Lung microvascular endothelial cell (primary cell): ENCODE results near the gene ELP5. TPM values are rescaled to one million over a fixed set of nuclear protein-coding genes. Genes with fewer than 3 reads are reported as not detected.

Experiments
- total RNA-seq: library from RNA; depleted of rRNA; stranded (reverse); fragments of >200 nt; gene quantifications from 2 replicates; pipeline ENCODE4 v1.2.1, GENCODE V29; 2014

ELP5 gene
- total RNA-seq, 1 donor from 2014 or later, result 32.7 TPM

Other genes with a start within 250 kb of the ELP5 start
- 34.2 and 60.7 TPM in 2 replicates for gene RNASEK, start 239.6 kb upstream of the ELP5 start, total RNA-seq
- gene BCL6B, start 229.2 kb upstream of the ELP5 start, total RNA-seq, result 54.5 and 59.9 TPM in 2 replicates
- 1.3 and 2.4 TPM in 2 replicates for gene SLC16A13, start 216.2 kb upstream of the ELP5 start, total RNA-seq
- 0.22 and 1.2 TPM in 2 replicates for gene SLC16A11, start 208.1 kb upstream of the ELP5 start, total RNA-seq
- 0.99 and 1.7 TPM in 2 replicates for gene CLEC10A, start 172.0 kb upstream of the ELP5 start, total RNA-seq
- not detected in 2 replicates for gene ASGR2, start 137.4 kb upstream of the ELP5 start, total RNA-seq
- 14.4 and 28.8 TPM in 2 replicates for gene ASGR1, start 72.8 kb upstream of the ELP5 start, total RNA-seq
- 5.4 and 9.1 TPM in 2 replicates for gene DLG4, start 32.4 kb upstream of the ELP5 start, total RNA-seq
- 205 and 242 TPM in 2 replicates for gene ACADVL, start 32.3 kb upstream of the ELP5 start, total RNA-seq
- 25.1 and 31.9 TPM in 2 replicates for gene DVL2, start 17.7 kb upstream of the ELP5 start, total RNA-seq
- 30.9 and 38.5 TPM in 2 replicates for gene PHF23, start 12.8 kb upstream of the ELP5 start, total RNA-seq
- gene GABARAP, start 9.8 kb upstream of the ELP5 start, total RNA-seq, result 124 and 130 TPM in 2 replicates
- gene CTDNEP1, start 481 bp upstream of the ELP5 start, total RNA-seq, result 22.4 and 25.2 TPM in 2 replicates
- 0.99 and 7.0 TPM in 2 replicates for gene CLDN7, start 10.3 kb downstream of the ELP5 start, total RNA-seq
- gene SLC2A4, start 29.5 kb downstream of the ELP5 start, total RNA-seq, result 0.22 and 0.60 TPM in 2 replicates
- under 0.01 TPM in 2 replicates for gene YBX2, start 42.4 kb downstream of the ELP5 start, total RNA-seq
- gene EIF5A, start 55.4 kb downstream of the ELP5 start, total RNA-seq, result 385 and 487 TPM in 2 replicates
- gene GPS2, start 63.1 kb downstream of the ELP5 start, total RNA-seq, result 22.9 and 33.5 TPM in 2 replicates
- 7.4 and 13.1 TPM in 2 replicates for gene NEURL4, start 77.1 kb downstream of the ELP5 start, total RNA-seq
- gene ACAP1, start 84.3 kb downstream of the ELP5 start, total RNA-seq, result 0.40 and 0.44 TPM in 2 replicates
- gene KCTD11, start 99.9 kb downstream of the ELP5 start, total RNA-seq, result 2.4 and 3.8 TPM in 2 replicates
- gene TMEM95, start 102.9 kb downstream of the ELP5 start, total RNA-seq, result not detected in 2 replicates
- gene TNK1, start 128.9 kb downstream of the ELP5 start, total RNA-seq, result 1.5 and 1.8 TPM in 2 replicates
- 15.0 and 19.4 TPM in 2 replicates for gene PLSCR3, start 142.3 kb downstream of the ELP5 start, total RNA-seq
- gene TMEM256, start 151.9 kb downstream of the ELP5 start, total RNA-seq, result 141 and 232 TPM in 2 replicates
- 1.2 and 1.3 TPM in 2 replicates for gene NLGN2, start 155.6 kb downstream of the ELP5 start, total RNA-seq
- not detected in 2 replicates for gene SPEM1, start 168.1 kb downstream of the ELP5 start, total RNA-seq
- gene SPEM2, start 173.4 kb downstream of the ELP5 start, total RNA-seq, result not detected in 2 replicates
- gene SPEM3, start 176.6 kb downstream of the ELP5 start, total RNA-seq, result not detected in 2 replicates
- 6.1 and 9.3 TPM in 2 replicates for gene TMEM102, start 183.2 kb downstream of the ELP5 start, total RNA-seq
- 0.20 and 0.22 TPM in 2 replicates for gene FGF11, start 187.3 kb downstream of the ELP5 start, total RNA-seq
- gene CHRNB1, start 192.8 kb downstream of the ELP5 start, total RNA-seq, result 8.1 and 9.2 TPM in 2 replicates
- gene ZBTB4, start 227.4 kb downstream of the ELP5 start, total RNA-seq, result 6.3 and 8.5 TPM in 2 replicates
- not detected in 2 replicates for gene SLC35G6, start 229.2 kb downstream of the ELP5 start, total RNA-seq
- 56.0 and 70.0 TPM in 2 replicates for gene POLR2A, start 232.2 kb downstream of the ELP5 start, total RNA-seq